ENCODE data around the gene ZNF584.

ZNF584 gene

DNA sequence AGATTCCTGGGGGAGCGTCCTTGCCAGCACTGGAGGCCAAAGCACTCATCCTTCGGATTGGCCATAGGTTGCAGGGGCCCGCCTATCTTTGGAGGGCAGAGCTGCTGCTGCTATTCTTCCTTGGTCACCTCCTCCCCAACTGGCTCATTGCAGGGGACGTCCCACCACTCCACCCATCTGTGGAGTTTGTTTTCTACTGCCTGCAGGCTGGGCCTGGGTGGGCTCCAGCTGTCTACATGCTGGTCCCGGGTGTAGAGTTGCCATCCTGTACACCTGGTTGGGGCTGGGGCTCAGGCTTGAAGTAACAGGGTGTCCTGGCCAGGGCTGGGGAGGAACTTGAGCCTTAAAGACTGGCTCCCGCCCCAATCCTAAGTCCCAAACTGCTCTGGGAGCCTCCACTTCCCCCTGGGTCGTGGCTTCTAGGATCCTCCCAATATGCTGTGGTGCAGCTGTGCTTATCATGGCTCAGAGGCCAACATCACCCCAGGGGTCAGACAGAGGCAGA, 10.9 kb upstream of the ZNF584 start:
- H4K12ac ChIP-seq (ENCODE audit: low read depth, low read length): no peak overlapping the region
- H3K79me1 ChIP-seq (ENCODE audit: low read length): peaks cover 14% of the 10 kb centered on the region
- no peak overlapping the region for H3K4me3 ChIP-seq (ENCODE audit: low read depth, low read length)
- no peak overlapping the region for H2AK5ac ChIP-seq (ENCODE audit: low read length)
- H3K9ac ChIP-seq (ENCODE audit: low read length): no peak overlapping the region
- no CpG with 5 or more reads among the region's 7 CpGs for WGBS (ENCODE audit: extremely low coverage, insufficient coverage, insufficient read length)
- H3K4me2 ChIP-seq (ENCODE audit: low read length): no peak overlapping the region
- no peak for DNase-seq
- H3K23ac ChIP-seq (ENCODE audit: low read length): no peak overlapping the region
- H3K4me1 ChIP-seq (ENCODE audit: control insufficient read depth in 1 of 2, insufficient read depth in 2 of 2, low read length in 2 of 2): peaks cover 31 to 40% of the 10 kb centered on the region in 2 experiments
- no peak overlapping the region for H3K27ac ChIP-seq (ENCODE audit: low read depth, low read length)
- no peak overlapping the region for H4K8ac ChIP-seq (ENCODE audit: low read depth, low read length)
- H2AFZ ChIP-seq (ENCODE audit: insufficient read depth, low read length, poor library complexity): no peak overlapping the region
- H3K18ac ChIP-seq (ENCODE audit: low read length): no peak overlapping the region
- peaks cover 15% of the 10 kb centered on the region for H3K27me3 ChIP-seq (ENCODE audit: insufficient read depth, low read length)
- H3K36me3 ChIP-seq (ENCODE audit: control insufficient read depth in 1 of 2, insufficient read depth in 2 of 2, low read length in 2 of 2): peaks cover 27% of the 10 kb centered on the region in 2 experiments
- H4K91ac ChIP-seq (ENCODE audit: low read depth, low read length): no peak overlapping the region
- H3K4ac ChIP-seq (ENCODE audit: low read depth, low read length): no peak overlapping the region
- H3K79me2 ChIP-seq (ENCODE audit: control insufficient read depth, insufficient read depth, low read length, poor library complexity): peaks cover 3% of the 10 kb centered on the region
- H3K14ac ChIP-seq (ENCODE audit: low read length): no peak overlapping the region
- no peak overlapping the region for H2BK12ac ChIP-seq (ENCODE audit: low read length)
- H2BK120ac ChIP-seq (ENCODE audit: insufficient read depth, low read length, poor library complexity): no peak overlapping the region
- H2BK5ac ChIP-seq (ENCODE audit: low read depth, low read length, poor library complexity): no peak overlapping the region
- H3K9me3 ChIP-seq (ENCODE audit: insufficient read depth, low read depth, low read length): no peaks in the 10 kb centered on the region

- H2BK5ac ChIP-seq (ENCODE audit: low read depth, low read length, poor library complexity): no peak overlapping the region
- no peak overlapping the region for H3K9ac ChIP-seq (ENCODE audit: low read length)
- no peak overlapping the region for H3K27ac ChIP-seq (ENCODE audit: low read depth, low read length)
- peaks cover 3% of the 10 kb centered on the region for H3K79me2 ChIP-seq (ENCODE audit: control insufficient read depth, insufficient read depth, low read length, poor library complexity)
- H3K14ac ChIP-seq (ENCODE audit: low read length): no peak overlapping the region
- H3K9me3 ChIP-seq (ENCODE audit: insufficient read depth, low read depth, low read length): no peaks in the 10 kb centered on the region
- no peak overlapping the region for H2BK12ac ChIP-seq (ENCODE audit: low read length)
- H3K18ac ChIP-seq (ENCODE audit: low read length): no peak overlapping the region
- no peak overlapping the region for H4K12ac ChIP-seq (ENCODE audit: low read depth, low read length)
- H3K4ac ChIP-seq (ENCODE audit: low read depth, low read length): no peak overlapping the region
- H4K8ac ChIP-seq (ENCODE audit: low read depth, low read length): no peak overlapping the region
- H3K4me2 ChIP-seq (ENCODE audit: low read length): no peak overlapping the region
- peaks cover 14% of the 10 kb centered on the region for H3K79me1 ChIP-seq (ENCODE audit: low read length)
- DNase-seq: no peak
- WGBS (ENCODE audit: extremely low coverage, insufficient coverage, insufficient read length): no CpG with 5 or more reads among the region's 4 CpGs
- H3K23ac ChIP-seq (ENCODE audit: low read length): no peak overlapping the region
- peaks cover 15% of the 10 kb centered on the region for H3K27me3 ChIP-seq (ENCODE audit: insufficient read depth, low read length)
- H3K4me3 ChIP-seq (ENCODE audit: low read depth, low read length): no peak overlapping the region
- no peak overlapping the region for H4K91ac ChIP-seq (ENCODE audit: low read depth, low read length)
- H3K36me3 ChIP-seq (ENCODE audit: control insufficient read depth in 1 of 2, insufficient read depth in 2 of 2, low read length in 2 of 2): peaks cover 22% of the 10 kb centered on the region in 2 experiments
- H2AK5ac ChIP-seq (ENCODE audit: low read length): no peak overlapping the region
- H2AFZ ChIP-seq (ENCODE audit: insufficient read depth, low read length, poor library complexity): no peak overlapping the region
- peaks cover 27 to 37% of the 10 kb centered on the region in 2 experiments for H3K4me1 ChIP-seq (ENCODE audit: control insufficient read depth in 1 of 2, insufficient read depth in 2 of 2, low read length in 2 of 2)
- no peak overlapping the region for H2BK120ac ChIP-seq (ENCODE audit: insufficient read depth, low read length, poor library complexity)
Measured at GRCh38 chr19:58398087-58398486, 10.4 kb upstream of the ZNF584 start.

GRCh38 chr19:58398545-58398944, 9.9 kb upstream of the ZNF584 start:
- H4K91ac ChIP-seq (ENCODE audit: low read depth, low read length): no peak overlapping the region
- peaks cover 3% of the 10 kb centered on the region for H3K79me2 ChIP-seq (ENCODE audit: control insufficient read depth, insufficient read depth, low read length, poor library complexity)
- H3K4me3 ChIP-seq (ENCODE audit: low read depth, low read length): no peak overlapping the region
- H2BK120ac ChIP-seq (ENCODE audit: insufficient read depth, low read length, poor library complexity): no peak overlapping the region
- H3K27me3 ChIP-seq (ENCODE audit: insufficient read depth, low read length): peaks cover 15% of the 10 kb centered on the region
- H2BK5ac ChIP-seq (ENCODE audit: low read depth, low read length, poor library complexity): no peak overlapping the region
- H3K4me2 ChIP-seq (ENCODE audit: low read length): no peak overlapping the region
- peaks cover 17 to 18% of the 10 kb centered on the region in 2 experiments for H3K36me3 ChIP-seq (ENCODE audit: control insufficient read depth in 1 of 2, insufficient read depth in 2 of 2, low read length in 2 of 2)
- DNase-seq: no peak
- no peak overlapping the region for H4K8ac ChIP-seq (ENCODE audit: low read depth, low read length)
- peaks cover 14% of the 10 kb centered on the region for H3K79me1 ChIP-seq (ENCODE audit: low read length)
- H2AFZ ChIP-seq (ENCODE audit: insufficient read depth, low read length, poor library complexity): no peak overlapping the region
- WGBS (ENCODE audit: extremely low coverage, insufficient coverage, insufficient read length): no CpG with 5 or more reads among the region's 6 CpGs
- H2BK12ac ChIP-seq (ENCODE audit: low read length): no peak overlapping the region
- H3K27ac ChIP-seq (ENCODE audit: low read depth, low read length): no peak overlapping the region
- no peak overlapping the region for H3K9ac ChIP-seq (ENCODE audit: low read length)
- H2AK5ac ChIP-seq (ENCODE audit: low read length): no peak overlapping the region
- H3K23ac ChIP-seq (ENCODE audit: low read length): no peak overlapping the region
- no peak overlapping the region for H4K12ac ChIP-seq (ENCODE audit: low read depth, low read length)
- no peak overlapping the region for H3K4ac ChIP-seq (ENCODE audit: low read depth, low read length)
- no peak overlapping the region for H3K18ac ChIP-seq (ENCODE audit: low read length)
- H3K9me3 ChIP-seq (ENCODE audit: insufficient read depth, low read depth, low read length): no peaks in the 10 kb centered on the region
- peaks cover 26 to 33% of the 10 kb centered on the region in 2 experiments for H3K4me1 ChIP-seq (ENCODE audit: control insufficient read depth in 1 of 2, insufficient read depth in 2 of 2, low read length in 2 of 2)
- H3K14ac ChIP-seq (ENCODE audit: low read length): no peak overlapping the region

DNA sequence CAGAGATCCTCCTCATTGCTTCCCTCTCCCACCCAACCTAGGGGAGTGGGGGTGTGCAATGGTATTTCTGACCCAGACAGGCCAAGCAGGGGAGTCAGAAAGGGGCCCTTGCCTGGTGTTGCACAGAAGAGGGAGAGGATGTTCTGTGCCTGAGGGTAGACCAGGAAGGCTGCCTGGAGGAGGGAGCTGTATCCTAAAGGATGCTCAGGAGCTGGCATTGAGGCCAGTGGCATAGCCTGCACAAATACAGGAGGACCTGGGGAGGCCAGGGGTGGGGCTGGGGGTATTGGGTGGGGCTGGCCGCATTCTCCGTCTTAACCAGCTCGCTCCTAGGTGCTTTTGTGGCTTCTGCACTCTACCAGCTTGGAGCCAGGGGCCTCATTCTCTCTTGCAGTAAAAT, 8.5 kb upstream of the ZNF584 start:
- Histone ChIP-seq H4K12ac (ENCODE audit: low read depth, low read length) (no peak overlapping the region), H3K14ac (ENCODE audit: low read length) (no peak overlapping the region), H3K4me3 (ENCODE audit: low read depth, low read length) (no peak overlapping the region), H3K79me2 (ENCODE audit: control insufficient read depth, insufficient read depth, low read length, poor library complexity) (peaks cover 3% of the 10 kb centered on the region), H3K9ac (ENCODE audit: low read length) (no peak overlapping the region), H3K9me3 (ENCODE audit: insufficient read depth, low read depth, low read length) (no peaks in the 10 kb centered on the region), H2BK120ac (ENCODE audit: insufficient read depth, low read length, poor library complexity) (no peak overlapping the region), H3K27me3 (ENCODE audit: insufficient read depth, low read length) (peaks cover 15% of the 10 kb centered on the region), H3K4ac (ENCODE audit: low read depth, low read length) (no peak overlapping the region), H3K27ac (ENCODE audit: low read depth, low read length) (no peak overlapping the region), H2BK12ac (ENCODE audit: low read length) (no peak overlapping the region), H3K4me2 (ENCODE audit: low read length) (no peak overlapping the region), H3K36me3 (ENCODE audit: control insufficient read depth in 1 of 2, insufficient read depth in 2 of 2, low read length in 2 of 2) (peaks cover 4 to 7% of the 10 kb centered on the region in 2 experiments), H2AFZ (ENCODE audit: insufficient read depth, low read length, poor library complexity) (no peak overlapping the region), H2BK5ac (ENCODE audit: low read depth, low read length, poor library complexity) (no peak overlapping the region), H3K18ac (ENCODE audit: low read length) (no peak overlapping the region), H3K23ac (ENCODE audit: low read length) (no peak overlapping the region), H2AK5ac (ENCODE audit: low read length) (no peak overlapping the region), H4K8ac (ENCODE audit: low read depth, low read length) (no peak overlapping the region), H4K91ac (ENCODE audit: low read depth, low read length) (no peak overlapping the region), H3K4me1 (ENCODE audit: control insufficient read depth in 1 of 2, insufficient read depth in 2 of 2, low read length in 2 of 2) (peaks cover 24 to 30% of the 10 kb centered on the region in 2 experiments), H3K79me1 (ENCODE audit: low read length) (peaks cover 14% of the 10 kb centered on the region)
- no CpG with 5 or more reads among the region's 3 CpGs for WGBS (ENCODE audit: extremely low coverage, insufficient coverage, insufficient read length)
- no peak for DNase-seq
